ENCODE measurements around the gene BCR. TPM values are rescaled to one million over a fixed set of nuclear protein-coding genes. Genes with fewer than 3 reads are reported as not detected.

Gene BCR
- total RNA-seq, 1 experiment from 2014 or later, result 77.0 TPM

DNA sequence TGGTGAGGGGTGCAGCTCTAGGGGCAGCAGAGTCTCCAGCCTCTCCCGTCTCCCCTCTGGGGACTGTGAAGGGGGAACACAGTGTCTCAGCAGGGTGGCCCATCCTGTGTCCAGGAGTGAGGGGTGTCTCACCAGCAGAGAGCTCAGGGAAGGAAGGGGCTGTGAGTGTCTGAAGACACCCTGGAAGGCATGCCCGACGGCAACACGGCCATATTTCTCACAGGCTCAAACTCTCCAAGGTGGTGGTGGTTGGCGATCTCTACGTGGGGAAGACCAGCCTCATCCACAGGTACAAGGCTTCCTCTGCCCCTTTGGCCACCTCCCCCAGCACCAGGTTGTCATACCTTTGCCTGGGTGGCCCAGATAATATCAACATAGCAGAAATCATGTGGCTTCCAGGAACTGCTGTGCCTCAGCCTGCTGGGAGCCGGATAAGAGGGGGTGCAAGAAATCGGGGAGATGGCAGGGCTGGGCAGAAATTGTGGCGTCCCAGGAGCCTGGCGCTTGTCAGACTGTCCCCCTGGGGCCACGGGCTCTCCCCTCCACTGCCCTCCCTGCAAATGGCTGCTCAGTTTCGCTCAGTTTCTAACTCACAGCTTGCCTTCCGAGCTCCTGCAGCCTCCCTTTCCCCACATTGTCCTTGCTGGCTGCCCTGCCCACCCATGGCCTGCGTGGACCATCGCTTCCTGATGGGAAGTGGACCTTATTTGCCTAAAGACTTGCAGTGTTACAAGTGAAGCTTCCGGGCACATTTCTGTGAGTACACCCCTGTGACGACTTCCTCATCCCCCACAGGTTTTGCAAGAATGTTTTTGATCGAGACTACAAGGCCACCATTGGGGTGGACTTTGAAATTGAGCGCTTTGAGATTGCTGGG is 27.8 kb upstream of the BCR start:
- Histone ChIP-seq H4K5ac (ENCODE audit: insufficient read length, low read depth, low read length) (no peak overlapping the region), H4K20me1 (ENCODE audit: control insufficient read depth, insufficient read depth, insufficient read length) (no peaks in the 10 kb centered on the region), H2BK5ac (ENCODE audit: insufficient read length, low read length) (no peak overlapping the region), H3K23me2 (ENCODE audit: insufficient read length, low read depth, low read length, poor library complexity, severe bottlenecking) (no peaks in the 10 kb centered on the region), H4K91ac (ENCODE audit: insufficient read length, low read depth, low read length) (no peak overlapping the region), H3K9ac (ENCODE audit: extremely low read depth, insufficient read length, low read length) (no peak overlapping the region), H3K18ac (ENCODE audit: insufficient read length, low read depth, low read length) (no peak overlapping the region), H3K4me1 (ENCODE audit: insufficient read depth, low read length) (peaks cover 3% of the 10 kb centered on the region; the same call in 1 of the 2 replicates), H2AFZ (ENCODE audit: low read length) (no peak overlapping the region), H3K4me2 (ENCODE audit: insufficient read depth, insufficient read length, low read length) (no peak overlapping the region), H3K4ac (ENCODE audit: low read depth, low read length) (no peak overlapping the region), H3K9me3 (ENCODE audit: control insufficient read depth, low read depth, low read length) (no peaks in the 10 kb centered on the region), H3K56ac (ENCODE audit: insufficient read length, low read depth, low read length) (no peak overlapping the region), H4K8ac (replicated peaks; ENCODE audit: insufficient read length, low read depth, low read length) (no peak overlapping the region), H3T11ph (ENCODE audit: low read length) (no peak overlapping the region), H3K23ac (ENCODE audit: insufficient read length, low read depth, low read length) (no peak overlapping the region), H2BK15ac (ENCODE audit: low read depth, low read length) (no peak overlapping the region), H2BK12ac (ENCODE audit: insufficient read length, low read depth, low read length) (no peak overlapping the region), H3K27ac (ENCODE audit: insufficient read length, low read depth, low read length) (no peak overlapping the region), H2AK5ac (ENCODE audit: insufficient read length, low read length) (no peak overlapping the region), H2BK120ac (ENCODE audit: low read depth, low read length, poor library complexity, severe bottlenecking) (no peak overlapping the region), H3K79me2 (ENCODE audit: insufficient read depth, low read length) (no peaks in the 10 kb centered on the region), H3K79me1 (ENCODE audit: insufficient read depth, low read depth, low read length, poor library complexity, severe bottlenecking) (no peaks in the 10 kb centered on the region), H3K27me3 (ENCODE audit: insufficient read depth, low read length) (no peaks in the 10 kb centered on the region; the same call in 1 of the 2 replicates), H2BK20ac (ENCODE audit: low read depth, low read length, poor library complexity, severe bottlenecking) (no peak overlapping the region), H3K14ac (ENCODE audit: insufficient read depth, low read length) (no peak overlapping the region)
- peaks cover 25% of the 10 kb centered on the region for H3K27me3 Mint-ChIP-seq (ENCODE audit: low read depth)
- peaks cover 0 to 4% (median 0%) of the 10 kb centered on the region in 3 experiments; a peak in 3 of 7 replicates for H3K36me3 Mint-ChIP-seq (ENCODE audit: insufficient read depth in 1 of 3, low read depth in 3 of 3)
- no peaks in the 10 kb centered on the region for H3K9me3 Mint-ChIP-seq
- H3K27ac Mint-ChIP-seq, result no peak overlapping the region; a peak in 1 of 7 replicates
- no peak for DNase-seq
- peaks cover 38 to 44% of the 10 kb centered on the region in 2 experiments for H3K4me1 Mint-ChIP-seq
- TF ChIP-seq, protein P1, sequence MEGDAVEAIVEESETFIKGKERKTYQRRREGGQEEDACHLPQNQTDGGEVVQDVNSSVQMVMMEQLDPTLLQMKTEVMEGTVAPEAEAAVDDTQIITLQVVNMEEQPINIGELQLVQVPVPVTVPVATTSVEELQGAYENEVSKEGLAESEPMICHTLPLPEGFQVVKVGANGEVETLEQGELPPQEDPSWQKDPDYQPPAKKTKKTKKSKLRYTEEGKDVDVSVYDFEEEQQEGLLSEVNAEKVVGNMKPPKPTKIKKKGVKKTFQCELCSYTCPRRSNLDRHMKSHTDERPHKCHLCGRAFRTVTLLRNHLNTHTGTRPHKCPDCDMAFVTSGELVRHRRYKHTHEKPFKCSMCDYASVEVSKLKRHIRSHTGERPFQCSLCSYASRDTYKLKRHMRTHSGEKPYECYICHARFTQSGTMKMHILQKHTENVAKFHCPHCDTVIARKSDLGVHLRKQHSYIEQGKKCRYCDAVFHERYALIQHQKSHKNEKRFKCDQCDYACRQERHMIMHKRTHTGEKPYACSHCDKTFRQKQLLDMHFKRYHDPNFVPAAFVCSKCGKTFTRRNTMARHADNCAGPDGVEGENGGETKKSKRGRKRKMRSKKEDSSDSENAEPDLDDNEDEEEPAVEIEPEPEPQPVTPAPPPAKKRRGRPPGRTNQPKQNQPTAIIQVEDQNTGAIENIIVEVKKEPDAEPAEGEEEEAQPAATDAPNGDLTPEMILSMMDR (conservative IDR thresholded peaks at IDR 0.05), result no peak
- H3K4me3 Mint-ChIP-seq, result no peak overlapping the region
- WGBS (ENCODE audit: extremely low coverage, insufficient read length, low lambda C conversion rate), result no CpG with 5 or more reads among the region's 19 CpGs
